Measurements from ENCODE around the gene SP100.
"Not testable (repeated sequence)": the region's sequence is repeated elsewhere in the genome, so short reads cannot be mapped to it uniquely, and the experiment has no call there.

The SP100 gene

GRCh38 chr2:230416061-230416721 is at the start of gene SP100:
SP100 (plus strand) TSS chr2:230416201; CDS start chr2:230416297, 96 bp downstream.
- peak; percentile 70 for DNase-seq

- no peak for DNase-seq
These were observed 33.9 kb upstream of the SP100 start for GRCh38 chr2:230382108-230382507.

GRCh38 chr2:230383453-230383852 is 32.5 kb upstream of the SP100 start:
- DNase-seq = no peak

GRCh38 chr2:230384986-230385385 is 31.0 kb upstream of the SP100 start:
- no peak for DNase-seq

GRCh38 chr2:230394301-230394700 is 21.7 kb upstream of the SP100 start:
- DNase-seq = no peak

GRCh38 chr2:230398698-230399097 is 17.3 kb upstream of the SP100 start:
- DNase-seq = not testable (repeated sequence)

- no peak for DNase-seq
These were observed 16.0 kb upstream of the SP100 start for GRCh38 chr2:230400041-230400440.

GRCh38 chr2:230400454-230400853 is 15.5 kb upstream of the SP100 start:
- no peak for DNase-seq

GRCh38 chr2:230401026-230401425 is 15.0 kb upstream of the SP100 start:
- DNase-seq = not testable (repeated sequence)

GRCh38 chr2:230403746-230404145 is 12.3 kb upstream of the SP100 start:
- DNase-seq = no peak

- no peak for DNase-seq
These were observed 10.2 kb upstream of the SP100 start for GRCh38 chr2:230405824-230406223.

- no peak for DNase-seq
These were observed 7.7 kb upstream of the SP100 start for GRCh38 chr2:230408244-230408842.

- not testable (repeated sequence) for DNase-seq
These were observed 6.7 kb upstream of the SP100 start for GRCh38 chr2:230409316-230409715.

- no peak for DNase-seq
These were observed 5.7 kb upstream of the SP100 start for GRCh38 chr2:230410263-230410662.

- no peak for DNase-seq
These were observed 5.0 kb upstream of the SP100 start for GRCh38 chr2:230410861-230411569.

- no peak for DNase-seq
These were observed 4.2 kb upstream of the SP100 start for GRCh38 chr2:230411570-230412370.

GRCh38 chr2:230412371-230412711 is 3.7 kb upstream of the SP100 start:
- no peak for DNase-seq

- no peak for DNase-seq
These were observed 3.2 kb upstream of the SP100 start for GRCh38 chr2:230412846-230413245.

- DNase-seq = no peak
These were observed 2.5 kb upstream of the SP100 start for GRCh38 chr2:230413479-230413878.

GRCh38 chr2:230414302-230414701 is 1.7 kb upstream of the SP100 start:
- no peak for DNase-seq

GRCh38 chr2:230417436-230417835 is 1.4 kb downstream of the SP100 start:
- no peak for DNase-seq

- no peak for DNase-seq
These were observed 2.5 kb downstream of the SP100 start for GRCh38 chr2:230418341-230419016.

GRCh38 chr2:230419181-230419580 is 3.2 kb downstream of the SP100 start:
- no peak for DNase-seq
